Nephron (organoid): ENCODE data around the gene ERMP1.

Source experiments
- H3K27ac Mint-ChIP-seq, 3 experiments: 2 replicates each; pipeline ENCODE4 v1.8.0; 2020; ENCODE audit warnings: mixed read lengths in 3 of 3, mild to moderate bottlenecking in 2 of 3, moderate library complexity in 1 of 3
- H3K27me3 Mint-ChIP-seq: 2 replicates; pipeline ENCODE4 v1.8.0; 2021; ENCODE audit warnings: low read depth, mild to moderate bottlenecking, moderate library complexity, mixed read lengths
- H3K36me3 Mint-ChIP-seq: 2 replicates; pipeline ENCODE4 v1.8.0; 2020; ENCODE audit warnings: low read depth, mixed read lengths
- H3K4me1 Mint-ChIP-seq: 2 replicates; pipeline ENCODE4 v1.8.0; 2020; ENCODE audit warnings: mixed read lengths
- H3K4me3 Mint-ChIP-seq, 3 experiments: 2 replicates each; pipeline ENCODE4 v1.8.0; 2020; ENCODE audit warnings: mild to moderate bottlenecking in 3 of 3, mixed read lengths in 3 of 3, moderate library complexity in 2 of 3
- H3K9me3 Mint-ChIP-seq: 2 replicates; pipeline ENCODE4 v1.8.0; 2020; ENCODE audit warnings: mixed read lengths
- CTCF ChIP-seq, 3 experiments: fragments of 200-600 bp; sonication (generic); IDR thresholded peaks; one replicate each; pipeline ENCODE4 v1.5.0; 2021; ENCODE audit warnings: antibody characterized with exemption in 3 of 3; ENCODE audit not compliant: unreplicated experiment in 3 of 3

Gene ERMP1

GRCh38 chr9:5778805-5779204, 54.1 kb downstream of the ERMP1 start:
- Mint-ChIP-seq H3K27ac (no peak overlapping the region), H3K4me3 (no peak overlapping the region), H3K9me3 (peaks cover 51% of the 10 kb centered on the region), H3K4me1 (no peaks in the 10 kb centered on the region), H3K36me3 (peaks cover 85% of the 10 kb centered on the region), H3K27me3 (no peaks in the 10 kb centered on the region)
- TF ChIP-seq CTCF (IDR thresholded peaks at IDR 0.05; ENCODE audit: unreplicated experiment in 3 of 3): no peak

- no peak overlapping the region for H3K27ac Mint-ChIP-seq
- H3K4me3 Mint-ChIP-seq: no peak overlapping the region
- TF ChIP-seq CTCF (IDR thresholded peaks at IDR 0.05; ENCODE audit: unreplicated experiment in 3 of 3): no peak
- no peaks in the 10 kb centered on the region for H3K27me3 Mint-ChIP-seq
- H3K9me3 Mint-ChIP-seq: peaks cover 8% of the 10 kb centered on the region
- no peaks in the 10 kb centered on the region for H3K4me1 Mint-ChIP-seq
- H3K36me3 Mint-ChIP-seq: peaks cover 72% of the 10 kb centered on the region
Observed at GRCh38 chr9:5773324-5773999, 59.5 kb downstream of the ERMP1 start.

GRCh38 chr9:5767968-5768932, 64.7 kb downstream of the ERMP1 start:
- no peaks in the 10 kb centered on the region for H3K27me3 Mint-ChIP-seq
- peaks cover 5% of the 10 kb centered on the region for H3K4me1 Mint-ChIP-seq
- no peak overlapping the region for H3K27ac Mint-ChIP-seq
- TF ChIP-seq CTCF (IDR thresholded peaks at IDR 0.05; ENCODE audit: unreplicated experiment in 3 of 3): no peak
- no peak overlapping the region for H3K4me3 Mint-ChIP-seq
- H3K9me3 Mint-ChIP-seq: no peaks in the 10 kb centered on the region
- peaks cover 78% of the 10 kb centered on the region for H3K36me3 Mint-ChIP-seq

- Mint-ChIP-seq H3K9me3 (no peaks in the 10 kb centered on the region), H3K27ac (no peak overlapping the region), H3K27me3 (no peaks in the 10 kb centered on the region), H3K4me3 (no peak overlapping the region), H3K4me1 (peaks cover 5% of the 10 kb centered on the region), H3K36me3 (peaks cover 77% of the 10 kb centered on the region)
- TF ChIP-seq CTCF (IDR thresholded peaks at IDR 0.05; ENCODE audit: unreplicated experiment in 3 of 3): no peak
Observed at GRCh38 chr9:5764130-5764868, 68.6 kb downstream of the ERMP1 start.

GRCh38 chr9:5762421-5762820, 70.5 kb downstream of the ERMP1 start:
- no peaks in the 10 kb centered on the region for H3K9me3 Mint-ChIP-seq
- H3K4me1 Mint-ChIP-seq: peaks cover 5% of the 10 kb centered on the region
- H3K27me3 Mint-ChIP-seq: no peaks in the 10 kb centered on the region
- no peak for TF ChIP-seq CTCF (IDR thresholded peaks at IDR 0.05; ENCODE audit: unreplicated experiment in 3 of 3)
- peaks cover 79% of the 10 kb centered on the region for H3K36me3 Mint-ChIP-seq
- H3K4me3 Mint-ChIP-seq: no peak overlapping the region
- H3K27ac Mint-ChIP-seq: no peak overlapping the region
